SK-N-SH (cell line): ENCODE measurements around the gene LMO7. TPM values are rescaled to one million over a fixed set of nuclear protein-coding genes. Genes with fewer than 3 reads are reported as not detected.

Source experiments
- CTCF ChIA-PET: fragments of 300-600, 350-600 bp; formaldehyde crosslinking; extraction: SDS; loops from one replicate; lab custom pipeline; 2021; lab: Yijun Ruan, JAX
- POLR2A ChIA-PET: fragments of 350-600 bp; sonication (Branson Sonifier 250); formaldehyde crosslinking; extraction: SDS; loops from one replicate; lab custom pipeline; 2020; ENCODE audit warnings: antibody characterized with exemption, inconsistent platforms; lab: Yijun Ruan, JAX
- DNase-seq: peaks from one replicate; pipeline ENCODE4 v3.0.0; 2012
- H2AFZ ChIP-seq: fragments of 200-600 bp; sonication (generic); 2 replicates; pipeline ENCODE4 v1.8.1; 2016; ENCODE audit warnings: antibody characterized with exemption, mild to moderate bottlenecking, low read depth
- H3F3A ChIP-seq: fragments of 200-600 bp; sonication (generic); replicated peaks from 2 replicates; pipeline ENCODE3; 2016; ENCODE audit warnings: antibody characterized with exemption, mild to moderate bottlenecking; ENCODE audit not compliant: insufficient read depth
- H3K27ac ChIP-seq, 2 experiments: fragments of 200-500 bp in 1 of 2; fragments of 200-600 bp in 1 of 2; sonication (Bioruptor generic) in 1 of 2; sonication (generic), shearing (Covaris generic) in 1 of 2; 2 replicates each; pipeline versions ENCODE4 v1.5.1 to v1.6.1; 2014 to 2016; ENCODE audit warnings: low read depth in 2 of 2, inconsistent platforms in 1 of 2, low read length in 1 of 2, mild to moderate bottlenecking in 1 of 2, mixed read lengths in 1 of 2
- H3K27me3 ChIP-seq: fragments of 200-600 bp; sonication (generic), shearing (Covaris generic); 2 replicates; pipeline ENCODE4 v1.6.1; 2016; ENCODE audit warnings: mixed run types; ENCODE audit not compliant: insufficient read depth
- H3K36me3 ChIP-seq, 2 experiments: fragments of 200-500 bp in 1 of 2; fragments of 200-600 bp in 1 of 2; sonication (Bioruptor generic) in 1 of 2; sonication (generic) in 1 of 2; replicated peaks in 1 of 2; 2 replicates each; pipeline versions ENCODE3 to v1.5.1; 2014 to 2016; ENCODE audit warnings: low read length in 1 of 2, mild to moderate bottlenecking in 1 of 2; ENCODE audit not compliant: insufficient read depth in 2 of 2, control insufficient read depth in 1 of 2
- H3K4me1 ChIP-seq, 2 experiments: fragments of 200-500 bp in 1 of 2; fragments of 200-600 bp in 1 of 2; sonication (Bioruptor generic) in 1 of 2; sonication (generic), shearing (Covaris generic) in 1 of 2; 2 replicates each; pipeline versions ENCODE4 v1.5.1 to v1.6.1; 2014 to 2016; ENCODE audit warnings: low read depth in 1 of 2, low read length in 1 of 2, mixed run types in 1 of 2; ENCODE audit not compliant: insufficient read depth in 2 of 2, control insufficient read depth in 1 of 2
- H3K4me2 ChIP-seq: fragments of 200-600 bp; sonication (generic), shearing (Covaris generic); 2 replicates; pipeline ENCODE4 v1.6.1; 2017; ENCODE audit warnings: mixed run types
- H3K4me3 ChIP-seq, 2 experiments: fragments of 200-500 bp in 1 of 2; fragments of 200-600 bp in 1 of 2; sonication (Bioruptor generic) in 1 of 2; sonication (generic), shearing (Covaris generic) in 1 of 2; 2 replicates each; pipeline versions ENCODE4 v1.5.1 to v1.8.1; 2014 to 2016; ENCODE audit warnings: low read depth in 2 of 2, inconsistent platforms in 1 of 2, low read length in 1 of 2, mild to moderate bottlenecking in 1 of 2, mixed read lengths in 1 of 2, moderate library complexity in 1 of 2
- H3K79me2 ChIP-seq: fragments of 200-600 bp; sonication (generic); 2 replicates; pipeline ENCODE4 v1.8.1; 2017; ENCODE audit warnings: mild to moderate bottlenecking; ENCODE audit not compliant: insufficient read depth
- H3K9ac ChIP-seq: fragments of 200-600 bp; sonication (generic); 2 replicates; pipeline ENCODE4 v1.6.1; 2017; ENCODE audit warnings: mixed run types
- H3K9me2 ChIP-seq: fragments of 200-600 bp; sonication (generic); 2 replicates; pipeline ENCODE4 v1.6.1; 2017; ENCODE audit warnings: mixed run types
- H3K9me3 ChIP-seq: fragments of 200-600 bp; sonication (generic); 2 replicates; pipeline ENCODE4 v1.6.1; 2017; ENCODE audit warnings: mixed run types, mild to moderate bottlenecking, moderate library complexity
- H4K20me1 ChIP-seq: fragments of 200-600 bp; sonication (generic); 2 replicates; pipeline ENCODE4 v1.6.1; 2017; ENCODE audit warnings: mild to moderate bottlenecking, mixed run types; ENCODE audit not compliant: insufficient read depth
- CHD2 ChIP-seq: fragments of 150-350 bp; IDR thresholded peaks from 2 replicates; pipeline ENCODE4 v1.6.1; 2018; ENCODE audit warnings: low read length; ENCODE audit not compliant: partially characterized antibody
- CTCF ChIP-seq: fragments of 200-600 bp; sonication (generic); IDR thresholded peaks from 2 replicates; pipeline ENCODE4 v1.6.1; 2017; ENCODE audit warnings: antibody characterized with exemption, mild to moderate bottlenecking, moderate library complexity
- ELF1 ChIP-seq: IDR thresholded peaks from 2 replicates; pipeline ENCODE4 v1.4.0; 2012
- EP300 ChIP-seq, 2 experiments: IDR thresholded peaks; 2 replicates each; pipeline versions ENCODE4 v1.4.0 to v1.6.1; 2012; ENCODE audit warnings: borderline replicate concordance in 1 of 2, low read depth in 1 of 2, low read length in 1 of 2
- FOXM1 ChIP-seq: IDR thresholded peaks from 2 replicates; pipeline ENCODE4 v1.4.0; 2012; ENCODE audit warnings: low read depth, mild to moderate bottlenecking
- GABPA ChIP-seq: IDR thresholded peaks from 2 replicates; pipeline ENCODE4 v1.4.0; 2012; ENCODE audit warnings: low read depth, mild to moderate bottlenecking
- JUND ChIP-seq: IDR thresholded peaks from 2 replicates; pipeline ENCODE4 v1.4.0; 2012
- MAX ChIP-seq: IDR thresholded peaks from 2 replicates; pipeline ENCODE4 v1.4.0; 2012; ENCODE audit warnings: low read depth
- MEF2A ChIP-seq: IDR thresholded peaks from 2 replicates; pipeline ENCODE4 v1.4.0; 2012; ENCODE audit warnings: low read depth, borderline replicate concordance
- NFIC ChIP-seq: IDR thresholded peaks from 2 replicates; pipeline ENCODE4 v1.4.0; 2012; ENCODE audit warnings: borderline replicate concordance
- RFX5 ChIP-seq: IDR thresholded peaks from 2 replicates; pipeline ENCODE4 v1.6.1; 2012; ENCODE audit warnings: mild to moderate bottlenecking, improper control_type of control experiment, low read length
- SIN3A ChIP-seq: IDR thresholded peaks from 2 replicates; pipeline ENCODE4 v1.6.1; 2012; ENCODE audit warnings: low read depth, mild to moderate bottlenecking, low read length, moderate library complexity, borderline replicate concordance
- SMC3 ChIP-seq: IDR thresholded peaks from 2 replicates; pipeline ENCODE4 v1.6.1; 2012; ENCODE audit warnings: low read depth, low read length, improper control_type of control experiment
- TEAD4 ChIP-seq: IDR thresholded peaks from 2 replicates; pipeline ENCODE4 v1.4.0; 2012; ENCODE audit warnings: mild to moderate bottlenecking, borderline replicate concordance; ENCODE audit not compliant: insufficient read depth
- USF1 ChIP-seq: IDR thresholded peaks from 2 replicates; pipeline ENCODE4 v1.4.0; 2012; ENCODE audit warnings: low read depth, borderline replicate concordance
- USF2 ChIP-seq: fragments of 150-350 bp; IDR thresholded peaks from 2 replicates; pipeline ENCODE4 v1.6.1; 2017; ENCODE audit warnings: antibody characterized with exemption, low read length, low read depth, borderline replicate concordance
- YY1 ChIP-seq: IDR thresholded peaks from 2 replicates; pipeline ENCODE4 v1.4.0; 2012; ENCODE audit warnings: low read depth, mild to moderate bottlenecking
- ZBTB33 ChIP-seq: IDR thresholded peaks from 2 replicates; pipeline ENCODE4 v1.4.0; 2012; ENCODE audit warnings: low read depth, borderline replicate concordance
- WGBS: methylation state at CpG from one replicate; pipeline ENCODE4 v1.1.6; 2017; ENCODE audit warnings: low lambda C conversion rate; 5-methylcytosine and 5-hydroxymethylcytosine counted together
- polyA plus RNA-seq, 3 experiments: library from polyadenylated mRNA; depleted of rRNA; stranded (reverse); fragments of >200 nt; gene quantifications; 2 replicates each; pipeline ENCODE4 v1.2.3, GENCODE V29; 2012

LMO7 gene
- polyA plus RNA-seq, 1 of the 3 experiments (the other 2 are of a cell fraction), result 83.6 TPM

GRCh38 chr13:75752826-75753225 lies 116.7 kb downstream of the LMO7 start (continued):
- TF ChIP-seq MAX (no peak), SIN3A (no peak), YY1 (no peak), NFIC (no peak)

GRCh38 chr13:75754936-75755335 lies 118.8 kb downstream of the LMO7 start:
- no peak overlapping the region for H3K4me2 ChIP-seq
- H3K9me3 ChIP-seq, result no peaks in the 10 kb centered on the region
- no peak overlapping the region for H3K4me3 ChIP-seq
- WGBS, result 92% methylated on average over 3 of the region's 3 CpGs
- no peak overlapping the region for H3K27ac ChIP-seq
- H3K79me2 ChIP-seq, result peaks cover 100% of the 10 kb centered on the region
- H3K9me2 ChIP-seq, result no peaks in the 10 kb centered on the region
- H3K4me1 ChIP-seq, result no peaks in the 10 kb centered on the region; a peak in 1 of 4 replicates
- H3F3A ChIP-seq, result peaks cover 27% of the 10 kb centered on the region
- peaks cover 97% of the 10 kb centered on the region for H4K20me1 ChIP-seq
- H2AFZ ChIP-seq, result no peak overlapping the region
- peaks cover 5 to 48% of the 10 kb centered on the region in 2 experiments for H3K36me3 ChIP-seq
- no peak for TF ChIP-seq ELF1
- TF ChIP-seq CTCF, result no peak
- TF ChIP-seq SMC3, result no peak
- TF ChIP-seq CHD2, result no peak
- no peak for TF ChIP-seq USF1
- no peak for TF ChIP-seq FOXM1
- no peak for TF ChIP-seq EP300 (IDR thresholded peaks at IDR 0.05; ENCODE audit: borderline replicate concordance in 1 of 2, low read depth in 1 of 2, low read length in 1 of 2)
- no peak for TF ChIP-seq TEAD4
- DNase-seq, result no peak
- POLR2A ChIA-PET, result no interaction called here
- no peaks in the 10 kb centered on the region for H3K27me3 ChIP-seq
- no peak overlapping the region for H3K9ac ChIP-seq
- CTCF ChIA-PET, result no interaction called here

GRCh38 chr13:75757336-75757735 lies 121.2 kb downstream of the LMO7 start:
- no peak overlapping the region for H2AFZ ChIP-seq
- no peak overlapping the region for H3K4me3 ChIP-seq
- peaks cover 10 to 55% of the 10 kb centered on the region in 2 experiments for H3K36me3 ChIP-seq
- H3K4me1 ChIP-seq, result peaks cover 4 to 8% of the 10 kb centered on the region in 2 experiments; a peak in 3 of 4 replicates
- no peak overlapping the region for H3K4me2 ChIP-seq
- H3F3A ChIP-seq, result peaks cover 28% of the 10 kb centered on the region
- POLR2A ChIA-PET, result no interaction called here
- H3K27me3 ChIP-seq, result no peaks in the 10 kb centered on the region
- peaks cover 93% of the 10 kb centered on the region for H4K20me1 ChIP-seq
- no peak overlapping the region for H3K9ac ChIP-seq
- H3K9me2 ChIP-seq, result no peaks in the 10 kb centered on the region
- CTCF ChIA-PET, result interaction anchor here (2.5 kb wide), 1 partner anchor 62 kb away, joined by 7 read pairs; no protein-coding TSS in a partner anchor
- peaks cover 100% of the 10 kb centered on the region for H3K79me2 ChIP-seq
- no peaks in the 10 kb centered on the region for H3K9me3 ChIP-seq
- no peak overlapping the region for H3K27ac ChIP-seq
- DNase-seq, result no peak
- no peak for TF ChIP-seq SIN3A
- no peak for TF ChIP-seq RFX5
- TF ChIP-seq GABPA, result no peak
- no peak for TF ChIP-seq USF2
- TF ChIP-seq NFIC, result no peak
- TF ChIP-seq ZBTB33, result no peak
- TF ChIP-seq JUND, result no peak
- no peak for TF ChIP-seq EP300 (IDR thresholded peaks at IDR 0.05; ENCODE audit: borderline replicate concordance in 1 of 2, low read depth in 1 of 2, low read length in 1 of 2)
- TF ChIP-seq MEF2A, result no peak
